Activated naive CD8-positive, alpha-beta T cell treated with anti-CD3 and anti-CD28 coated beads, Interleukin-2, amount 50 U/mL, for 24 hours (primary cell): Measurements from ENCODE around the gene HS3ST3A1.
"Not testable (repeated sequence)": the region's sequence is repeated elsewhere in the genome, so short reads cannot be mapped to it uniquely, and the experiment has no call there.

Experiments used
- ATAC-seq: fragments of 150-1000 bp; cut with Tn5 transposase; one replicate; pipeline ENCODE4 v1.10.0; 2021
- DNase-seq: peaks from one replicate; pipeline ENCODE4 v3.0.0; 2021
- H3K27ac Mint-ChIP-seq: one replicate; pipeline ENCODE4 v1.8.0; 2021; ENCODE audit warnings: mild to moderate bottlenecking, mixed read lengths
- H3K27me3 Mint-ChIP-seq: one replicate; pipeline ENCODE4 v1.8.0; 2021; ENCODE audit warnings: mixed read lengths
- H3K36me3 Mint-ChIP-seq: one replicate; pipeline ENCODE4 v1.8.0; 2021; ENCODE audit warnings: low read depth, mixed read lengths
- H3K4me1 Mint-ChIP-seq: one replicate; pipeline ENCODE4 v1.8.0; 2021; ENCODE audit warnings: mixed read lengths
- H3K4me3 Mint-ChIP-seq: one replicate; pipeline ENCODE4 v1.8.0; 2021; ENCODE audit warnings: mild to moderate bottlenecking, moderate library complexity, mixed read lengths
- H3K9me3 Mint-ChIP-seq: one replicate; pipeline ENCODE4 v1.8.0; 2021; ENCODE audit warnings: mixed read lengths

The HS3ST3A1 gene

DNA sequence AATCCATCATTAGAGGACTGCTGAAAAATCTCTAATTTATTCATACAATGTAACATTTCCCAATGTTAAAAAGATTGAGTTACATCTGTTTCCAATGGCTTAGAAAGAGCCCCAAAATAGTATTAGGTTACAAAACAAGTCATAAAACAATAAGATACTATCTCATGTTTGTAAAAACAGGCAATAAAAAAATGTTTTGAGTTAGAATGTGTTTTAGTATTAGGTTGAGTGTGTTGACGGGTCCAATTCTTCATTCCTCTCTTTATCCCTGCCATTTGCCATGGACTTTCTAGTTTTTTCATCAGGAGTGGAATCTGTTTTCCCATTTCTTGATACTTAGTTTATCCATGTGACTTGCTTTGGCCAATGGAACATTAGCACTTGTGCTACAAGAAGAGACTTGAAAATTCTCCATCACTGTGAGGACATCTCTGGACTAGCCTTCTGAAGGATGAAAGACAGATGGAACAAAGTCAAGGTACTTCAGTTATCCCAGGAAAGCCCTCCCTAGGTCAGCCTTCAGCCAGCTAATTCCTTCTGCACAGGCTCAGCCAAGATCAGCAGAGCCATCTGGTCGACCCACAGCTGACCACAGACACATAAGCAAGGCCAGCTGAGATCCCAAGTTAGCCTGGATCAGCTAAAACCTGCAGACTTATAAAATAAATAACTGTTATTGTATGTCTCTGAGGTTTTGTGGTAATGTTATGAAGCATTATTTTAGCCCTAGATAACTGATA lies 83.3 kb downstream of the HS3ST3A1 start:
- no peak for DNase-seq
- H3K4me3 Mint-ChIP-seq: no peak overlapping the region
- no peak overlapping the region for H3K27ac Mint-ChIP-seq
- no peaks in the 10 kb centered on the region for H3K4me1 Mint-ChIP-seq
- no peaks in the 10 kb centered on the region for H3K36me3 Mint-ChIP-seq
- H3K27me3 Mint-ChIP-seq: peaks cover 3% of the 10 kb centered on the region
- ATAC-seq: no peak
- H3K9me3 Mint-ChIP-seq: no peaks in the 10 kb centered on the region

- H3K4me1 Mint-ChIP-seq: peaks cover 11% of the 10 kb centered on the region
- H3K27ac Mint-ChIP-seq: no peak overlapping the region
- ATAC-seq (no peak), DNase-seq (no peak)
- no peaks in the 10 kb centered on the region for H3K36me3 Mint-ChIP-seq
- H3K4me3 Mint-ChIP-seq: no peak overlapping the region
- peaks cover 6% of the 10 kb centered on the region for H3K27me3 Mint-ChIP-seq
- H3K9me3 Mint-ChIP-seq: no peaks in the 10 kb centered on the region
Observed at GRCh38 chr17:13513039-13513405, 88.7 kb downstream of the HS3ST3A1 start.

- Mint-ChIP-seq H3K27ac (no peak overlapping the region), H3K27me3 (peaks cover 6% of the 10 kb centered on the region), H3K36me3 (no peaks in the 10 kb centered on the region), H3K4me3 (no peak overlapping the region), H3K4me1 (peaks cover 11% of the 10 kb centered on the region), H3K9me3 (no peaks in the 10 kb centered on the region)
- ATAC-seq (no peak), DNase-seq (no peak)
Observed at GRCh38 chr17:13510062-13510461, 91.7 kb downstream of the HS3ST3A1 start.

DNA sequence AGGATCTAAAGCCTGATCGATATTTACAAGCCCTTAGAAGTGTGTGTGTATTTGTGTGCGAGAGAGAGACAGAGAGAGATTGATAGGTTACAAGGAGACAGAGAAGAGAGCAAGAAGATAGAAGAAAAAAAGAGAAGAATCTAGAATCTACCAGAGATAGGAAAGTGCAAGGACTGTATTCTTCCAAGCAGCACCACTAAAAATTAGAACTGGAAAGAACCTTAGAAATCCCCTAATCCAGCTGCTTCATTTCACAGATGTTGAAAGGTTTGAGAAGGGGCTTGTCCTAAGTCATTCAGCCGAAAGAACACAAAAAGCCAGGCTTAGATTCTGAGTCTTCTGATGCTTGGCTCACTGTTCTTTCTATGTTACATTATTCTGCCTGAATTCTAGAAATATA lies 92.2 kb downstream of the HS3ST3A1 start:
- peaks cover 11% of the 10 kb centered on the region for H3K4me1 Mint-ChIP-seq
- H3K27ac Mint-ChIP-seq: no peak overlapping the region
- H3K27me3 Mint-ChIP-seq: peaks cover 6% of the 10 kb centered on the region
- no peaks in the 10 kb centered on the region for H3K36me3 Mint-ChIP-seq
- H3K9me3 Mint-ChIP-seq: no peaks in the 10 kb centered on the region
- ATAC-seq (no peak), DNase-seq (no peak)
- H3K4me3 Mint-ChIP-seq: no peak overlapping the region

GRCh38 chr17:13508896-13509295 lies 92.8 kb downstream of the HS3ST3A1 start:
- peaks cover 6% of the 10 kb centered on the region for H3K27me3 Mint-ChIP-seq
- ATAC-seq: no peak
- peaks cover 11% of the 10 kb centered on the region for H3K4me1 Mint-ChIP-seq
- no peak for DNase-seq
- no peaks in the 10 kb centered on the region for H3K36me3 Mint-ChIP-seq
- H3K27ac Mint-ChIP-seq: no peak overlapping the region
- no peak overlapping the region for H3K4me3 Mint-ChIP-seq
- no peaks in the 10 kb centered on the region for H3K9me3 Mint-ChIP-seq

DNA sequence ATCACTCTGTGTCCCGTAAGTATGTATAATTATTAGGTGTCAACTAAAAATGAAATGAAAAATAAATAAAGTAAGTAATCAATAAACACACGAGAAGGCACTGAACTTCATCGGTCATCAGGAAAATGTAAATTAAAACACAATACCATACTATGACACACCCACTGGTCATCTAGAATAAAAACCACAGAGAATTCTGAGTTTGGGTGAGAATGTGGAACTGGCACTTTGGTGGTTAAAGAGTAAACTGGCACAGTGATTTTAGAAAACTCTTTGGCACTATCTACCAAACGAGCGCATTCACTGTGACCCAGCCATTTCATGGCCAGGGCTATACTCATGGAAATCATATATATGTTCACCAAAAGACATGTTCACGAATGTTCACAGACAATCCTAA lies 98.2 kb downstream of the HS3ST3A1 start:
- ATAC-seq: no peak
- H3K27me3 Mint-ChIP-seq: no peaks in the 10 kb centered on the region
- no peaks in the 10 kb centered on the region for H3K36me3 Mint-ChIP-seq
- no peak overlapping the region for H3K4me3 Mint-ChIP-seq
- no peaks in the 10 kb centered on the region for H3K4me1 Mint-ChIP-seq
- no peak for DNase-seq
- no peak overlapping the region for H3K27ac Mint-ChIP-seq
- no peaks in the 10 kb centered on the region for H3K9me3 Mint-ChIP-seq

GRCh38 chr17:13502263-13502662 lies 99.5 kb downstream of the HS3ST3A1 start:
- Mint-ChIP-seq H3K27ac (no peak overlapping the region), H3K9me3 (no peaks in the 10 kb centered on the region), H3K4me1 (no peaks in the 10 kb centered on the region), H3K36me3 (no peaks in the 10 kb centered on the region), H3K4me3 (no peak overlapping the region), H3K27me3 (no peaks in the 10 kb centered on the region)
- no peak for DNase-seq
- ATAC-seq: no peak

DNA sequence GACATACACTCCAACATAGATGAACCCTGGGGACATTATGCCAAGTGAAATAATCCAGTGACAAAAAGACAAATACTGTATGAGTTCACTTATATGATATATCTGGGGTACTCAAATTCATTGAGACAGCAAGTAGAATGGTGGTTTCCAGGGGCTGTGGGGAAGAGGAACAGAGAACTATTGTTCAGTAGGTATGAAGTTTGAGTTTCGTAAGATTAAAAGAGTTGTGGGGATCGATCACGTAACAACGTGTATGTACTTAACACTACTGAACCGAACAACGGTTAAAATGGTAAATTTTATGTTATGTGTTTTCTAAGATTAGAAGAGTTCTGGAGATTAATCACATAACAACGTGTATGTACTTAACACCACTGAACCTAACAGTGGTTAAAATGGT lies 100.8 kb downstream of the HS3ST3A1 start:
- H3K27me3 Mint-ChIP-seq: no peaks in the 10 kb centered on the region
- H3K36me3 Mint-ChIP-seq: no peaks in the 10 kb centered on the region
- no peaks in the 10 kb centered on the region for H3K9me3 Mint-ChIP-seq

GRCh38 chr17:13498184-13498583 lies 103.5 kb downstream of the HS3ST3A1 start:
- H3K9me3 Mint-ChIP-seq: no peaks in the 10 kb centered on the region
- ATAC-seq (no peak), DNase-seq (no peak)
- H3K27ac Mint-ChIP-seq: no peak overlapping the region
- H3K36me3 Mint-ChIP-seq: no peaks in the 10 kb centered on the region
- H3K4me3 Mint-ChIP-seq: no peak overlapping the region
- H3K4me1 Mint-ChIP-seq: no peaks in the 10 kb centered on the region
- no peaks in the 10 kb centered on the region for H3K27me3 Mint-ChIP-seq

More for the DNA sequence above, 100.8 kb downstream of the HS3ST3A1 start:
- Mint-ChIP-seq H3K27ac (no peak overlapping the region), H3K4me1 (no peaks in the 10 kb centered on the region), H3K4me3 (no peak overlapping the region)
- ATAC-seq (no peak), DNase-seq (no peak)

GRCh38 chr17:13496553-13497056 lies 105.1 kb downstream of the HS3ST3A1 start:
- not testable (repeated sequence) for H3K36me3 Mint-ChIP-seq, H3K4me3 Mint-ChIP-seq, DNase-seq, H3K4me1 Mint-ChIP-seq, H3K27me3 Mint-ChIP-seq, H3K9me3 Mint-ChIP-seq, ATAC-seq, H3K27ac Mint-ChIP-seq

GRCh38 chr17:13495423-13495822 lies 106.3 kb downstream of the HS3ST3A1 start:
- no peak for ATAC-seq

GRCh38 chr17:13492737-13493122 lies 109.0 kb downstream of the HS3ST3A1 start:
- ATAC-seq (no peak), DNase-seq (no peak)
- Mint-ChIP-seq H3K9me3 (no peaks in the 10 kb centered on the region), H3K4me3 (no peak overlapping the region), H3K27me3 (peaks cover 11% of the 10 kb centered on the region), H3K4me1 (peaks cover 2% of the 10 kb centered on the region), H3K27ac (no peak overlapping the region), H3K36me3 (no peaks in the 10 kb centered on the region)

More at GRCh38 chr17:13495423-13495822, 106.3 kb downstream of the HS3ST3A1 start:
- Mint-ChIP-seq H3K27me3 (peaks cover 6% of the 10 kb centered on the region), H3K36me3 (no peaks in the 10 kb centered on the region), H3K9me3 (no peaks in the 10 kb centered on the region), H3K4me1 (peaks cover 2% of the 10 kb centered on the region), H3K27ac (no peak overlapping the region), H3K4me3 (no peak overlapping the region)
- DNase-seq: no peak

DNA sequence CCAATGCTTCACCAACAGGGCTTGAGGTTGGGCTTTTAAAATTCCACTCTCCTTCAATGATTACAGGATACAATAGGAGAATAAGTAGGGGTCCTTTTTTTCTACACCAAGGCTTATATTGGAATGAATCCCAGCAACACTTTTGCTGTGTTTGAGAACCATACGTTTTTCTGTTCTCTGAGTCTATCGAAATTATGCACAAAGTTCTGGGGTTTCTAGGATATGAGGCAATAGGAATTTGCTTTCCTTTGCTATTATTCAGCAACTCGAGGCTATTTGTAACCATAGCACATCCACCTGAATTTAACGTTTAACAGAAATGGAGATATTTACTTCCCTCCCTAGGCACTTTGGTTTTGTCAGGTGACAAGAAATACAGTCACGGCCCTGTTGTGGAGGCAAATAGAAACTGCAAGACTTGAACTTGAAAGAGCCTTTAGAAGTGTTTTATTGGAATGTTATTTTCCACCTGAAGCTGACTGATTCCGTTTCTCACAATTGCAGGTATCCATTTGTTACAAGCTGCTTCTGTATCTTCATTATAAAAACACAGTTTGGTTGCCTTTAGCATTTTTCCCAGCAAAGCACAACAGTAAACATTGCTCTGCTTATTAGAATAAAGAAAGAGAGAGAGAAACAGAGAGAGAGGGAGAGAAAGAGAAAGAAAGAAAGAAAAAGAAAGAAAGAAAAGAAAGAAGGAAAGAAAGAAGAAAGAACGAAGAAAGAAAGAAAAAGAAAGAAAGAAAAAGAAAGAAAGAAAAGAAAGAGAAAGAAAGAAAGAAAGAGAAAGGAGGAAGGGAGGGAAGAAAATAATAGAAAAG lies 109.6 kb downstream of the HS3ST3A1 start:
- H3K36me3 Mint-ChIP-seq: no peaks in the 10 kb centered on the region
- H3K4me1 Mint-ChIP-seq: peaks cover 2% of the 10 kb centered on the region
- ATAC-seq: no peak
- no peak for DNase-seq
- H3K27me3 Mint-ChIP-seq: peaks cover 11% of the 10 kb centered on the region
- no peaks in the 10 kb centered on the region for H3K9me3 Mint-ChIP-seq
- H3K4me3 Mint-ChIP-seq: no peak overlapping the region
- no peak overlapping the region for H3K27ac Mint-ChIP-seq

DNA sequence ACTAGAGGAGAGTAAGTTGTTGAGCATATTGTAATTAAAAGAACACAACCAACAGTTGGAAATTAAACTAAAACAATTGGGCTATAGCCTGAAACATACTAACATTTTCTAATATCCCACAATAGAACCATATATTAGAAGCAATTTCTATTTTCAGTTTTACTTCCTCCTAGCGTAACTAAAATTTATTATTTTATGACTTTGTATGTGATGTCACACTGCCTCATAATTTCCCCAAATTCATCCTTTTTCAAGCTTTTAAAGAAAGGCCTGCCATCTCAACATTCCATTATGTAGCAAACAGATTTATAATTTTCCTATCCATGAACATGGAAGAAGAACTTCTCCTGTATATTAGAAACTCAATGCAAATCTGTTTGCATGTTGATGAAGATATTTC lies 110.2 kb downstream of the HS3ST3A1 start:
- H3K4me1 Mint-ChIP-seq: peaks cover 2% of the 10 kb centered on the region
- ATAC-seq (no peak), DNase-seq (no peak)
- H3K27me3 Mint-ChIP-seq: peaks cover 11% of the 10 kb centered on the region
- H3K9me3 Mint-ChIP-seq: no peaks in the 10 kb centered on the region
- no peak overlapping the region for H3K4me3 Mint-ChIP-seq
- no peaks in the 10 kb centered on the region for H3K36me3 Mint-ChIP-seq
- H3K27ac Mint-ChIP-seq: no peak overlapping the region

DNA sequence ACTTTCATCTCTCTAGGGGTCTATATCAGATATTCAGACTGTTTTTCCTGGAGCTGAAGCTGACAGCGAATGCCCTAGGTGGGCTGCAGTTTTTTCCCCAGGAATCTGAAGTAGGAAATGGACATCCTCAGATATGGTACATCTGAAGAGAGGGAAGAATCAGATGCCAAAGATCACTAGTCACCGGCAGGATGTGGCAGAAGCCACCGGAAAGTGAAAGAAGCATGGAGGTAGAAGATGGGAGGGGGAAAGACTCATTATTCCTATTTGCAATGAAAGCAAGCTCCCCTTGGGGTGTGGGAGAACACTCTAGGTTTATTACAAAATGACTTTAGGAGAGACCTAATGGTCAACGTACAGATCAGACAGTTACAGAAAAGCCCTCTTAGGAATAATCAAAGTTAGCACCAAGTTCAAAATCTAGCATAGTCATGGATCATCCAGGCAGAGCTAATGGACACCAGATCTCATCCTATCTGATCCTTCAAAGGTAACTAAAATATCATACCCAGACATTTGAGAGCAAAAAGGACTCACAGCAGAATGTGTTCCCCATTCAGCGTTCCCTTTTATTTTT lies 110.7 kb downstream of the HS3ST3A1 start:
- Mint-ChIP-seq H3K4me3 (no peak overlapping the region), H3K36me3 (no peaks in the 10 kb centered on the region), H3K4me1 (peaks cover 2% of the 10 kb centered on the region), H3K27ac (no peak overlapping the region), H3K27me3 (peaks cover 11% of the 10 kb centered on the region), H3K9me3 (no peaks in the 10 kb centered on the region)
- no peak for DNase-seq
- no peak for ATAC-seq
